Glomerular endothelial cell (primary cell): ENCODE data around the gene MEIS2. TPM values are rescaled to one million over a fixed set of nuclear protein-coding genes. Genes with fewer than 3 reads are reported as not detected.

ENCODE experiments used
- DNase-seq: peaks from one replicate; pipeline ENCODE4 v3.0.0-alpha.2; 2011; ENCODE audit warnings: low read depth, low spot score; ENCODE audit errors: extremely low read depth
- total RNA-seq: library from RNA; depleted of rRNA; stranded (reverse); fragments of >200 nt; gene quantifications from 2 replicates; pipeline ENCODE4 v1.2.3, GENCODE V29; 2015

Gene MEIS2
- total RNA-seq, 1 donor from 2014 or later: 103 TPM

DNA sequence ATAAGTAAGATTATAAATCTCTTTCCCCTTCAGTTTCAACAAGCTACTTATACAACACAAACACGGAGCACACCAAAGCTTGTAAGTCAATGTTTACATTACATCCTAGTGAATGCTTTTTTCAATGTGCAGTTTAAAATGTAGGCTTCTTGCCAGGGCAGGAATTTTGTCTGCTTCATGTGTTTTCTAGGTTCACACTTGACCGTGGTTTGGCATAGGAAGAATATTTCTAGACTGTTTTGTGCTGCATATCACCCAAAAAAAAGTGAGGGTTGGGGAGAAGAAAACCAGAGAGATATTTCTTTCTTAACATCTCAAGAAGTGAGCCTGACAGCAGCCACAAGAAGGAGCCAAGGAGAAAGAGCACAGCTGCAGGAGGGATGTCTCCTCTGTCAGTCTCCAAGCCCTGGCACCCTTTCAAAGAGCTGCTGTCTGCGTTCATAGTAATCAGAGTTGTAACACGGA, 255.8 kb downstream of the MEIS2 start:
- DNase-seq: no peak

DNA sequence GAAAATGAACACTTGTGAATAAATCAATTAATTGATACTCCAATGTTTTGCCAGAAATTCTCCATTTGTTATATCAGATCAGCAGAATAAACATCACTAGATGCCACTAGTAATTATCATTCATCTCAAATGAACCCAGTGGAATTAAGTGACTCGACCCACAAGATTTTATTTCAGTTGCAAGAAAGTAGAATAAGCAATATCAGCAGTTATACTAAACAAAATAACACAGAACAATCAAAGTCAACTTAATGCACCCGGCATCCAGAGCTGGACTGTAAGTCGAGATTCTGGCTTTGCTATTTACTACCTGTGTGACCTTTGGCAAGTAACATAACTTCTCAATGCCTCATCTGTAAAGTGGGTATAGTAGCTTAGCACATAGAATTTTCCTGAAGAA, 256.5 kb downstream of the MEIS2 start:
- DNase-seq: no peak

DNA sequence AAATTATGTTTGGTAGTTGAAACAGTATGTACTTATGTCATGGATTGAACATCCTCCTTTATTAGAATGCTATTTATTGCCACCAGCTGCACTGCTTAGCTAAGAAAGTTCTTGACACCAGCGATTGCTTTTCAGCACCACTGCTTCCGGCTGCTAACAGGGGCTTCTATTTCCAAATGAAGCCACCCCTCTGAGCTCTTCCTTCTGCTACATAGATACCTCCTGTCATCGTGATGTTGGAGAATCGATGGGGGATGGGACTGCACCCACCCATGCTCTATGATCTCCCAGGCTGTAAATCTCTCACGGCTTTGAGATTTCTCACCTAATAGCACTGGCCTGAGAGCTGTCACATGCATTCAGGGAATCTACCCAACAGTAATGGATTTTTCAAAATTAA, 259.2 kb downstream of the MEIS2 start:
- no peak for DNase-seq
